ENCODE data around the gene BET1. TPM values are rescaled to one million over a fixed set of nuclear protein-coding genes. Genes with fewer than 3 reads are reported as not detected.

Gene BET1
- polyA plus RNA-seq, 1 of the 3 experiments (the other 2 are of a cell fraction), result 20.1 TPM

DNA sequence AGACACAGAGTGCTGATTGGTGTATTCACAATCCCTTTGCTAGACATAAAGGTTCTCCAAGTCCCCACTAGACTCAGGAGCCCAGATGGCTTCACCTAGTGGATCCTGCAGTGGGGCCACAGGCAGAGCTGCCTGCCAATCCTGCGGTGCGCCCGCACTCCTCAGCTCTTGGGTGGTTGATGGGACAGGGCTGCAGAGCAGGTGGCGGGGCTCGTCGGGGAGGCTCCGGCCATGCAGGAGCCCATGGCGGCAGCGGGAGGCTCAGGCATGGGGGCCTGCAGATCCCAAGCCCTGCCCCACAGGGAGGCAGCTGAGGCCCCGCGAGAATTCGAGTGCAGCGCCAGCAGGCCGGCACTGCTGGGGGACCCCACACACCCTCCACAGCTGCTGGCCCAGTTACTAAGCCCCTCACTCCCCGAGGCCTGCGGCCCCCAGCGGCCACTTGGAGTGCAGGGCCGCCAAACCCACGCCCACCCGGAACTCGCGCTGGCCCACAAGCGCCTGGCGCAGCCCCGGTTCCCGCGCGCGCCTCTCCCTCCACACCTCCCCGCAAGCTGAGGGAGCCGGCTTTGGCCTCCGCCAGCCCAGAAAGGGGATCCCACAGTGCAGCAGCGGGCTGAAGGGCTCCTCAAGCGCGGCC, 7.7 kb upstream of the BET1 start:
- WGBS (ENCODE audit: low lambda C conversion rate), result 83% methylated on average over 25 of the region's 35 CpGs
- POLR2A ChIA-PET, result no interaction called here
- Histone ChIP-seq H3K4me1 (ENCODE audit: control insufficient read depth in 1 of 2, insufficient read depth in 2 of 2, low read depth in 1 of 2, low read length in 1 of 2) (no peaks in the 10 kb centered on the region), H3K4me2 (no peak overlapping the region), H3K9me3 (no peaks in the 10 kb centered on the region), H3K79me2 (ENCODE audit: insufficient read depth) (no peaks in the 10 kb centered on the region), H3K36me3 (replicated peaks in 1 of 2; ENCODE audit: control insufficient read depth in 1 of 2, insufficient read depth in 2 of 2, low read length in 1 of 2) (no peaks in the 10 kb centered on the region), H3F3A (replicated peaks; ENCODE audit: insufficient read depth) (no peaks in the 10 kb centered on the region), H3K27me3 (ENCODE audit: insufficient read depth) (no peaks in the 10 kb centered on the region), H2AFZ (ENCODE audit: low read depth) (no peak overlapping the region), H3K9me2 (no peaks in the 10 kb centered on the region), H3K27ac (ENCODE audit: low read depth in 2 of 2, low read length in 1 of 2) (no peak overlapping the region), H3K4me3 (ENCODE audit: low read depth in 2 of 2, low read length in 1 of 2) (no peak overlapping the region), H4K20me1 (ENCODE audit: insufficient read depth) (no peaks in the 10 kb centered on the region), H3K9ac (no peak overlapping the region)
- CTCF ChIA-PET, result no interaction called here
- TF ChIP-seq TAF1 (IDR thresholded peaks at IDR 0.05; ENCODE audit: borderline replicate concordance, low read depth, low read length), result no peak
- no peak for TF ChIP-seq CTCF (IDR thresholded peaks at IDR 0.05)
- TF ChIP-seq MXI1 (IDR thresholded peaks at IDR 0.05; ENCODE audit: low read depth, low read length), result no peak
- no peak for TF ChIP-seq NRF1 (IDR thresholded peaks at IDR 0.05; ENCODE audit: low read depth, low read length)
- no peak for TF ChIP-seq USF2 (IDR thresholded peaks at IDR 0.05; ENCODE audit: borderline replicate concordance, low read depth, low read length)
- DNase-seq, result no peak

- peaks cover 5% of the 10 kb centered on the region for H3K79me2 ChIP-seq (ENCODE audit: insufficient read depth)
- H3K27me3 ChIP-seq (ENCODE audit: insufficient read depth), result no peaks in the 10 kb centered on the region
- H2AFZ ChIP-seq (ENCODE audit: low read depth), result no peak overlapping the region
- H3K27ac ChIP-seq (ENCODE audit: low read depth in 2 of 2, low read length in 1 of 2), result no peak overlapping the region
- no peak overlapping the region for H3K4me3 ChIP-seq (ENCODE audit: low read depth in 2 of 2, low read length in 1 of 2)
- H3K9ac ChIP-seq, result no peak overlapping the region
- no peak overlapping the region for H3K4me2 ChIP-seq
- TF ChIP-seq, protein P1, sequence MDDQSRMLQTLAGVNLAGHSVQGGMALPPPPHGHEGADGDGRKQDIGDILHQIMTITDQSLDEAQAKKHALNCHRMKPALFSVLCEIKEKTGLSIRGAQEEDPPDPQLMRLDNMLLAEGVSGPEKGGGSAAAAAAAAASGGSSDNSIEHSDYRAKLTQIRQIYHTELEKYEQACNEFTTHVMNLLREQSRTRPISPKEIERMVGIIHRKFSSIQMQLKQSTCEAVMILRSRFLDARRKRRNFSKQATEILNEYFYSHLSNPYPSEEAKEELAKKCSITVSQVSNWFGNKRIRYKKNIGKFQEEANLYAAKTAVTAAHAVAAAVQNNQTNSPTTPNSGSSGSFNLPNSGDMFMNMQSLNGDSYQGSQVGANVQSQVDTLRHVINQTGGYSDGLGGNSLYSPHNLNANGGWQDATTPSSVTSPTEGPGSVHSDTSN (IDR thresholded peaks at IDR 0.05), result peak; percentile 69
- peak; percentile 59 for TF ChIP-seq NFIC (IDR thresholded peaks at IDR 0.05; ENCODE audit: borderline replicate concordance)
- 0 out of 2 replicates have a peak, but pooled peaks have one; percentile 7 for TF ChIP-seq FOSL2 (IDR thresholded peaks at IDR 0.05; ENCODE audit: borderline replicate concordance, low read depth)
- TF ChIP-seq FOXJ3 (CRISPR knock-in tag; IDR thresholded peaks at IDR 0.05), result no peak
- TF ChIP-seq TCF12 (IDR thresholded peaks at IDR 0.05), result 0 out of 2 replicates have a peak, but pooled peaks have one; percentile 6
- TF ChIP-seq, protein P2, sequence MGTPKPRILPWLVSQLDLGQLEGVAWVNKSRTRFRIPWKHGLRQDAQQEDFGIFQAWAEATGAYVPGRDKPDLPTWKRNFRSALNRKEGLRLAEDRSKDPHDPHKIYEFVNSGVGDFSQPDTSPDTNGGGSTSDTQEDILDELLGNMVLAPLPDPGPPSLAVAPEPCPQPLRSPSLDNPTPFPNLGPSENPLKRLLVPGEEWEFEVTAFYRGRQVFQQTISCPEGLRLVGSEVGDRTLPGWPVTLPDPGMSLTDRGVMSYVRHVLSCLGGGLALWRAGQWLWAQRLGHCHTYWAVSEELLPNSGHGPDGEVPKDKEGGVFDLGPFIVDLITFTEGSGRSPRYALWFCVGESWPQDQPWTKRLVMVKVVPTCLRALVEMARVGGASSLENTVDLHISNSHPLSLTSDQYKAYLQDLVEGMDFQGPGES (IDR thresholded peaks at IDR 0.05; ENCODE audit: low read depth, low read length), result no peak
- no peak for TF ChIP-seq CTCF (IDR thresholded peaks at IDR 0.05)
- no peak for TF ChIP-seq FOXM1 (IDR thresholded peaks at IDR 0.05; ENCODE audit: low read depth)
- no peaks in the 10 kb centered on the region for H3K9me2 ChIP-seq
- no peak for DNase-seq
- H4K20me1 ChIP-seq (ENCODE audit: insufficient read depth), result no peaks in the 10 kb centered on the region
- no peaks in the 10 kb centered on the region for H3F3A ChIP-seq (replicated peaks; ENCODE audit: insufficient read depth)
- WGBS (ENCODE audit: low lambda C conversion rate), result 75% methylated on average over 2 of the region's 2 CpGs
- H3K4me1 ChIP-seq (ENCODE audit: control insufficient read depth in 1 of 2, insufficient read depth in 2 of 2, low read depth in 1 of 2, low read length in 1 of 2), result peaks cover 0 to 2% of the 10 kb centered on the region in 2 experiments; a peak in 2 of 4 replicates
- POLR2A ChIA-PET, result no interaction called here
- H3K9me3 ChIP-seq, result no peaks in the 10 kb centered on the region
- H3K36me3 ChIP-seq (replicated peaks in 1 of 2; ENCODE audit: control insufficient read depth in 1 of 2, insufficient read depth in 2 of 2, low read length in 1 of 2), result no peaks in the 10 kb centered on the region
- CTCF ChIA-PET, result no interaction called here
Measured at GRCh38 chr7:94008537-94008936, 4.4 kb upstream of the BET1 start.
